K562 (cell line): ENCODE data around the gene PAX8. TPM values are rescaled to one million over a fixed set of nuclear protein-coding genes. Genes with fewer than 3 reads are reported as not detected.

Experiments used
- ARHGAP35 ChIP-seq: fragments of 450-650 bp; IDR thresholded peaks from 2 replicates; pipeline ENCODE4 v1.6.1; 2018; ENCODE audit not compliant: partially characterized antibody
- CREM ChIP-seq: IDR thresholded peaks from 2 replicates; pipeline ENCODE4 v1.6.1; 2014; ENCODE audit warnings: antibody characterized with exemption, low read depth
- MEIS2 ChIP-seq: fragments of 450-650 bp; IDR thresholded peaks from 2 replicates; pipeline ENCODE4 v1.6.1; 2014; ENCODE audit warnings: mild to moderate bottlenecking; ENCODE audit not compliant: partially characterized antibody
- MTA3 ChIP-seq: fragments of 450-650 bp; formaldehyde crosslinking; IDR thresholded peaks from 2 replicates; pipeline ENCODE4 v1.6.1; 2017; ENCODE audit warnings: mild to moderate bottlenecking, borderline replicate concordance
- MYNN ChIP-seq, 2 experiments: sonication (generic); formaldehyde crosslinking in 1 of 2; IDR thresholded peaks; 2 replicates each; pipeline versions ENCODE4 v1.5.0 to v1.6.1; 2016 to 2020; ENCODE audit warnings: antibody characterized with exemption in 1 of 2, missing genetic modification reagents in 1 of 2
- RBM39 ChIP-seq: fragments of 200-400 bp; formaldehyde crosslinking; optimal IDR thresholded peaks from 2 replicates; pipeline ENCODE3; 2018; ENCODE audit warnings: low read depth, low read length
- REST ChIP-seq, 2 experiments: fragments of 450-650 bp; formaldehyde crosslinking in 1 of 2; IDR thresholded peaks; 2 replicates each; pipeline versions ENCODE4 v1.4.0 to v1.6.1; 2014 to 2020; ENCODE audit warnings: mild to moderate bottlenecking in 2 of 2, borderline replicate concordance in 1 of 2, low read depth in 1 of 2
- STAG1 ChIP-seq: sonication (generic); formaldehyde crosslinking; IDR thresholded peaks from 2 replicates; pipeline ENCODE4 v1.5.0; 2020; ENCODE audit warnings: missing genetic modification reagents, borderline replicate concordance
- TEAD1 ChIP-seq, 2 experiments: fragments of 450-650 bp in 1 of 2; sonication (generic) in 1 of 2; formaldehyde crosslinking; IDR thresholded peaks; 2 replicates each; pipeline versions ENCODE4 v1.4.0 to v1.8.0; 2020 to 2022; ENCODE audit warnings: mild to moderate bottlenecking in 2 of 2, missing genetic modification reagents in 1 of 2
- ZBTB34 ChIP-seq: fragments of 250-450 bp; sonication (Bioruptor Pico); IDR thresholded peaks from 2 replicates; pipeline ENCODE4 v1.8.0; 2021; ENCODE audit warnings: mild to moderate bottlenecking, moderate library complexity
- ZBTB9 ChIP-seq: fragments of 450-650 bp; formaldehyde crosslinking; IDR thresholded peaks from 2 replicates; pipeline ENCODE4 v1.4.0; 2020; ENCODE audit warnings: mild to moderate bottlenecking, moderate library complexity
- ZNF140 ChIP-seq: fragments of 250-450 bp; sonication (Bioruptor Pico); IDR thresholded peaks from 2 replicates; pipeline ENCODE4 v1.8.0; 2021; ENCODE audit warnings: moderate library complexity, mild to moderate bottlenecking, inconsistent platforms
- ZNF197 ChIP-seq: fragments of 200-800 bp; sonication (Bioruptor generic); IDR thresholded peaks from 2 replicates; pipeline ENCODE4 v1.6.1; 2016; ENCODE audit warnings: low read depth, missing genetic modification characterization, missing compliant biosample characterization
- ZNF507 ChIP-seq: conservative IDR thresholded peaks from 2 replicates; pipeline ENCODE4 v1.6.1; 2017; ENCODE audit warnings: missing genetic modification characterization, missing compliant biosample characterization
- polyA plus RNA-seq, 8 experiments: library from polyadenylated mRNA; depleted of rRNA in 4 of 8; stranded (reverse) in 5 of 8; unstranded in 3 of 8; fragments of >200 nt; fragmentation: Nextera tagmentation in 2 of 8; fragmentation: Illumina TruSeq in 1 of 8; extraction: Ambion mirVana in 2 of 8; extraction: Trizol in 1 of 8; gene quantifications; 2 replicates each; pipeline versions ENCODE4 v1.2.1 to v1.2.3, GENCODE V29; 2011 to 2014; ENCODE audit warnings: inconsistent platforms in 1 of 8, missing spikeins in 1 of 8
- total RNA-seq, 7 experiments: library from RNA; depleted of rRNA in 6 of 7; stranded (reverse); fragments of >200 nt in 6 of 7; fragmentation: Illumina TruSeq in 2 of 7; extraction: Trizol in 2 of 7; gene quantifications; 2 replicates each; pipeline versions ENCODE4 v1.2.1 to v1.2.3, GENCODE V29; 2011 to 2021; ENCODE audit warnings: low replicate concordance in 1 of 7

The PAX8 gene
- total and polyA plus RNA-seq, 9 of the 15 experiments (the other 6 are each of a cell fraction or from before 2014, with no cell fraction given), result 0.13 to 2.1 (median 0.51) TPM

GRCh38 chr2:113203901-113204519 is 74.7 kb downstream of the PAX8 start (continued):
- TF ChIP-seq ZNF197 (CRISPR knock-in tag) (no peak), MYNN (IDR thresholded peaks at IDR 0.05) (0 out of 2 replicates have a peak, but pooled peaks have one; percentile 72), MYNN (CRISPR knock-in tag; IDR thresholded peaks at IDR 0.05) (no peak), MEIS2 (no peak), ZBTB34 (CRISPR knock-in tag) (no peak), ZBTB9 (CRISPR knock-in tag) (no peak), CREM (peak; percentile 25; the same call in 1 of the 2 replicates), STAG1 (CRISPR knock-in tag) (peak; percentile 60; the same call in 1 of the 2 replicates), ARHGAP35 (no peak), TEAD1 (CRISPR knock-in tag; IDR thresholded peaks at IDR 0.05) (no peak), MTA3 (no peak), REST (IDR thresholded peaks at IDR 0.05; ENCODE audit: borderline replicate concordance) (peak; percentile 83), REST (CRISPR knock-in tag; IDR thresholded peaks at IDR 0.05; ENCODE audit: low read depth) (no peak), RBM39 (no peak), ZNF140 (CRISPR knock-in tag) (no peak), ZNF507 (tag) (no peak)
